Stimulated activated naive B cell treated with anti-CD40 and anti-IgM and Interleukin-4, amounts not matched to agents 10 μg/mL and 1 μg/mL and 100 μg/mL, for 72 hours (primary cell): ENCODE measurements around the gene SRRM3.
"Not testable (repeated sequence)": the region's sequence is repeated elsewhere in the genome, so short reads cannot be mapped to it uniquely, and the experiment has no call there.

Experiments used
- ATAC-seq, 2 donors: fragments of 150-1000 bp; cut with Tn5 transposase; replicated peaks; 2 replicates each; pipeline ENCODE4 v1.10.0; 2021; ENCODE audit warnings: moderate library complexity in 1 of 2
- DNase-seq: peaks from one replicate; pipeline ENCODE4 v3.0.0; 2021
- H3K27ac Mint-ChIP-seq: one replicate; pipeline ENCODE4 v1.8.0; 2022; ENCODE audit warnings: mild to moderate bottlenecking, mixed read lengths
- H3K27me3 Mint-ChIP-seq, 2 donors: one replicate each; pipeline ENCODE4 v1.8.0; 2022; ENCODE audit warnings: mixed read lengths in 2 of 2
- H3K36me3 Mint-ChIP-seq, 2 donors: one replicate each; pipeline ENCODE4 v1.8.0; 2022; ENCODE audit warnings: mixed read lengths in 2 of 2, mild to moderate bottlenecking in 1 of 2
- H3K4me1 Mint-ChIP-seq, 2 donors: one replicate each; pipeline ENCODE4 v1.8.0; 2022; ENCODE audit warnings: mixed read lengths in 2 of 2, mild to moderate bottlenecking in 1 of 2
- H3K4me3 Mint-ChIP-seq, 2 donors: one replicate each; pipeline ENCODE4 v1.8.0; 2022; ENCODE audit warnings: mild to moderate bottlenecking in 2 of 2, mixed read lengths in 2 of 2, moderate library complexity in 1 of 2
- H3K9me3 Mint-ChIP-seq, 2 donors: one replicate each; pipeline ENCODE4 v1.8.0; 2022; ENCODE audit warnings: mixed read lengths in 2 of 2, mild to moderate bottlenecking in 1 of 2

The SRRM3 gene

GRCh38 chr7:76230214-76230613 lies 28.5 kb downstream of the SRRM3 start:
- Mint-ChIP-seq H3K27me3 (peaks cover 64 to 77% of the 10 kb centered on the region in 2 donors), H3K4me3 (no peak overlapping the region), H3K9me3 (peaks cover 2 to 5% of the 10 kb centered on the region in 2 donors), H3K36me3 (no peaks in the 10 kb centered on the region), H3K27ac (no peak overlapping the region), H3K4me1 (peaks cover 0 to 5% of the 10 kb centered on the region in 2 donors)
- DNase-seq (no peak), ATAC-seq (no peak)

GRCh38 chr7:76231071-76231470 lies 29.4 kb downstream of the SRRM3 start:
- peaks cover 0 to 5% of the 10 kb centered on the region in 2 donors for H3K4me1 Mint-ChIP-seq
- H3K36me3 Mint-ChIP-seq, result no peaks in the 10 kb centered on the region
- ATAC-seq (no peak), DNase-seq (no peak)
- H3K27ac Mint-ChIP-seq, result no peak overlapping the region
- H3K27me3 Mint-ChIP-seq, result peaks cover 63 to 76% of the 10 kb centered on the region in 2 donors
- no peak overlapping the region for H3K4me3 Mint-ChIP-seq
- peaks cover 2 to 5% of the 10 kb centered on the region in 2 donors for H3K9me3 Mint-ChIP-seq

- ATAC-seq, result no peak
- peaks cover 68 to 76% of the 10 kb centered on the region in 2 donors for H3K27me3 Mint-ChIP-seq
- no peak overlapping the region for H3K4me3 Mint-ChIP-seq
- no peaks in the 10 kb centered on the region for H3K36me3 Mint-ChIP-seq
- DNase-seq, result no peak
- peaks cover 0 to 7% of the 10 kb centered on the region in 2 donors for H3K4me1 Mint-ChIP-seq
- H3K9me3 Mint-ChIP-seq, result peaks cover 2 to 7% of the 10 kb centered on the region in 2 donors
- H3K27ac Mint-ChIP-seq, result no peak overlapping the region
These were observed 29.9 kb downstream of the SRRM3 start for GRCh38 chr7:76231583-76231982.

GRCh38 chr7:76232698-76233097 lies 31.0 kb downstream of the SRRM3 start:
- no peak overlapping the region for H3K4me3 Mint-ChIP-seq

GRCh38 chr7:76233538-76234281 lies 32.0 kb downstream of the SRRM3 start:
- no peak overlapping the region for H3K27ac Mint-ChIP-seq
- ATAC-seq, result no peak
- H3K4me1 Mint-ChIP-seq, result peaks cover 0 to 8% of the 10 kb centered on the region in 2 donors
- peaks cover 72 to 86% of the 10 kb centered on the region in 2 donors for H3K27me3 Mint-ChIP-seq
- H3K4me3 Mint-ChIP-seq, result no peak overlapping the region
- peaks cover 2 to 5% of the 10 kb centered on the region in 2 donors for H3K9me3 Mint-ChIP-seq
- peaks cover 0 to 3% of the 10 kb centered on the region in 2 donors for H3K36me3 Mint-ChIP-seq
- DNase-seq, result no peak

More at GRCh38 chr7:76232698-76233097, 31.0 kb downstream of the SRRM3 start:
- ATAC-seq, result no peak
- peaks cover 2 to 5% of the 10 kb centered on the region in 2 donors for H3K9me3 Mint-ChIP-seq
- DNase-seq, result no peak
- H3K4me1 Mint-ChIP-seq, result peaks cover 0 to 8% of the 10 kb centered on the region in 2 donors
- no peak overlapping the region for H3K27ac Mint-ChIP-seq
- peaks cover 69 to 76% of the 10 kb centered on the region in 2 donors for H3K27me3 Mint-ChIP-seq
- H3K36me3 Mint-ChIP-seq, result peaks cover 0 to under 1% of the 10 kb centered on the region in 2 donors

GRCh38 chr7:76234282-76234584 lies 32.5 kb downstream of the SRRM3 start:
- DNase-seq (no peak), ATAC-seq (no peak)
- Mint-ChIP-seq H3K36me3 (peaks cover 0 to 3% of the 10 kb centered on the region in 2 donors), H3K27me3 (peaks cover 72 to 89% of the 10 kb centered on the region in 2 donors), H3K9me3 (peaks cover 2 to 5% of the 10 kb centered on the region in 2 donors), H3K4me1 (peaks cover 0 to 8% of the 10 kb centered on the region in 2 donors), H3K27ac (no peak overlapping the region), H3K4me3 (peak overlapping the region; percentile 68 to 71)

GRCh38 chr7:76234931-76235441 lies 33.3 kb downstream of the SRRM3 start:
- ATAC-seq (peak; percentile 92 to 93), DNase-seq (peak; percentile 63)
- H3K27ac Mint-ChIP-seq, result no peak overlapping the region
- peaks cover 0 to 3% of the 10 kb centered on the region in 2 donors for H3K36me3 Mint-ChIP-seq
- peak overlapping the region; percentile 68 to 71 for H3K4me3 Mint-ChIP-seq
- H3K4me1 Mint-ChIP-seq, result peaks cover 0 to 8% of the 10 kb centered on the region in 2 donors
- H3K9me3 Mint-ChIP-seq, result peaks cover 2 to 5% of the 10 kb centered on the region in 2 donors
- H3K27me3 Mint-ChIP-seq, result peaks cover 69 to 82% of the 10 kb centered on the region in 2 donors

GRCh38 chr7:76236224-76236623 lies 34.5 kb downstream of the SRRM3 start:
- DNase-seq, result no peak
- H3K4me1 Mint-ChIP-seq, result peaks cover 0 to 8% of the 10 kb centered on the region in 2 donors
- peaks cover 60 to 72% of the 10 kb centered on the region in 2 donors for H3K27me3 Mint-ChIP-seq
- no peak overlapping the region for H3K4me3 Mint-ChIP-seq
- no peak overlapping the region for H3K27ac Mint-ChIP-seq
- H3K36me3 Mint-ChIP-seq, result peaks cover 0 to 3% of the 10 kb centered on the region in 2 donors
- peaks cover 2 to 5% of the 10 kb centered on the region in 2 donors for H3K9me3 Mint-ChIP-seq
- no peak for ATAC-seq

- no peak for DNase-seq
- ATAC-seq, result no peak
- no peak overlapping the region for H3K4me3 Mint-ChIP-seq
- no peak overlapping the region for H3K27ac Mint-ChIP-seq
- H3K9me3 Mint-ChIP-seq, result peaks cover 3 to 5% of the 10 kb centered on the region in 2 donors
- peaks cover 0 to 4% of the 10 kb centered on the region in 2 donors for H3K4me1 Mint-ChIP-seq
- peaks cover 45 to 61% of the 10 kb centered on the region in 2 donors for H3K27me3 Mint-ChIP-seq
- peaks cover 0 to 3% of the 10 kb centered on the region in 2 donors for H3K36me3 Mint-ChIP-seq
These were observed 36.6 kb downstream of the SRRM3 start for GRCh38 chr7:76238326-76238725.

- no peak for ATAC-seq
- Mint-ChIP-seq H3K9me3 (peaks cover 1 to 5% of the 10 kb centered on the region in 2 donors), H3K27me3 (peaks cover 33 to 53% of the 10 kb centered on the region in 2 donors)
These were observed 39.4 kb downstream of the SRRM3 start for GRCh38 chr7:76241141-76241540.

GRCh38 chr7:76242517-76243063 lies 40.9 kb downstream of the SRRM3 start:
- peaks cover 26 to 52% of the 10 kb centered on the region in 2 donors for H3K27me3 Mint-ChIP-seq
- not testable (repeated sequence) for H3K9me3 Mint-ChIP-seq, H3K4me1 Mint-ChIP-seq

More at GRCh38 chr7:76241141-76241540, 39.4 kb downstream of the SRRM3 start:
- DNase-seq, result no peak
- no peak overlapping the region for H3K4me3 Mint-ChIP-seq
- no peak overlapping the region for H3K27ac Mint-ChIP-seq
- H3K4me1 Mint-ChIP-seq, result peaks cover 0 to 3% of the 10 kb centered on the region in 2 donors
- peaks cover 0 to 3% of the 10 kb centered on the region in 2 donors for H3K36me3 Mint-ChIP-seq

GRCh38 chr7:76244781-76245391 lies 43.2 kb downstream of the SRRM3 start:
- Mint-ChIP-seq H3K9me3 (peaks cover 0 to 1% of the 10 kb centered on the region in 2 donors), H3K27ac (no peak overlapping the region), H3K36me3 (no peaks in the 10 kb centered on the region), H3K4me3 (no peak overlapping the region), H3K4me1 (no peaks in the 10 kb centered on the region), H3K27me3 (peaks cover 29 to 43% of the 10 kb centered on the region in 2 donors)
- DNase-seq (no peak), ATAC-seq (no peak)

More at GRCh38 chr7:76242517-76243063, 40.9 kb downstream of the SRRM3 start:
- not testable (repeated sequence) for ATAC-seq, H3K27ac Mint-ChIP-seq, H3K4me3 Mint-ChIP-seq, DNase-seq, H3K36me3 Mint-ChIP-seq

GRCh38 chr7:76246804-76247389 lies 45.2 kb downstream of the SRRM3 start:
- no peak overlapping the region for H3K27ac Mint-ChIP-seq
- H3K36me3 Mint-ChIP-seq, result no peaks in the 10 kb centered on the region
- DNase-seq, result no peak
- no peaks in the 10 kb centered on the region for H3K9me3 Mint-ChIP-seq
- peaks cover 29 to 38% of the 10 kb centered on the region in 2 donors for H3K27me3 Mint-ChIP-seq
- ATAC-seq, result no peak
- H3K4me1 Mint-ChIP-seq, result no peaks in the 10 kb centered on the region
- H3K4me3 Mint-ChIP-seq, result no peak overlapping the region

- Mint-ChIP-seq H3K9me3 (no peaks in the 10 kb centered on the region), H3K27ac (no peak overlapping the region), H3K36me3 (no peaks in the 10 kb centered on the region), H3K4me3 (no peak overlapping the region), H3K27me3 (peaks cover 24 to 34% of the 10 kb centered on the region in 2 donors), H3K4me1 (no peaks in the 10 kb centered on the region)
- ATAC-seq, result no peak
- no peak for DNase-seq
These were observed 46.2 kb downstream of the SRRM3 start for GRCh38 chr7:76247938-76248337.
